HepG2 (cell line): ENCODE data around the gene LAMC3. TPM values are rescaled to one million over a fixed set of nuclear protein-coding genes. Genes with fewer than 3 reads are reported as not detected.

ENCODE experiments used
- ATRX ChIP-seq: sonication (generic); formaldehyde crosslinking; IDR thresholded peaks from 2 replicates; pipeline ENCODE4 v1.4.0; 2020; ENCODE audit warnings: missing genetic modification reagents, borderline replicate concordance
- FOXK1 ChIP-seq: sonication (generic); formaldehyde crosslinking; IDR thresholded peaks from 2 replicates; pipeline ENCODE4 v1.4.0; 2020; ENCODE audit warnings: low read depth, missing genetic modification reagents, borderline replicate concordance
- GABPB1 ChIP-seq: IDR thresholded peaks from 2 replicates; pipeline ENCODE4 v1.6.1; 2016; ENCODE audit warnings: mild to moderate bottlenecking, missing genetic modification reagents, moderate library complexity, missing compliant biosample characterization
- HOXA7 ChIP-seq: sonication (generic); formaldehyde crosslinking; IDR thresholded peaks from 2 replicates; pipeline ENCODE4 v1.8.1; 2022; ENCODE audit warnings: mild to moderate bottlenecking, missing genetic modification reagents, moderate library complexity
- IKZF1 ChIP-seq: fragments of 450-650 bp; IDR thresholded peaks from 2 replicates; pipeline ENCODE4 v1.7.1; 2016
- IRF2 ChIP-seq: IDR thresholded peaks from 2 replicates; pipeline ENCODE4 v1.6.1; 2018; ENCODE audit warnings: missing genetic modification reagents, missing compliant biosample characterization
- KLF9 ChIP-seq: IDR thresholded peaks from 2 replicates; pipeline ENCODE4 v1.6.1; 2016; ENCODE audit warnings: low read depth
- NCOA2 ChIP-seq: sonication (generic); formaldehyde crosslinking; IDR thresholded peaks from 2 replicates; pipeline ENCODE4 v1.8.0; 2022; ENCODE audit warnings: inconsistent platforms
- PCBP2 ChIP-seq: fragments of 200-400 bp; formaldehyde crosslinking; optimal IDR thresholded peaks from 2 replicates; pipeline ENCODE3; 2018; ENCODE audit warnings: low read length, low read depth; ENCODE audit not compliant: poor library complexity, severe bottlenecking
- ZMYM4 ChIP-seq: sonication (generic); formaldehyde crosslinking; IDR thresholded peaks from 2 replicates; pipeline ENCODE4 v1.8.1; 2023; ENCODE audit warnings: mild to moderate bottlenecking, missing genetic modification reagents
- ZNF12 ChIP-seq: sonication (generic); formaldehyde crosslinking; IDR thresholded peaks from 2 replicates; pipeline ENCODE4 v1.5.0; 2020; ENCODE audit warnings: missing genetic modification reagents
- ZNF333 ChIP-seq: sonication (generic); formaldehyde crosslinking; IDR thresholded peaks from 2 replicates; pipeline ENCODE4 v1.4.0; 2020; ENCODE audit warnings: mild to moderate bottlenecking, missing genetic modification reagents, borderline replicate concordance
- ZNF746 ChIP-seq: sonication (generic); formaldehyde crosslinking; IDR thresholded peaks from 2 replicates; pipeline ENCODE4 v1.8.0; 2022; ENCODE audit warnings: mild to moderate bottlenecking, missing genetic modification reagents
- polyA plus RNA-seq, 8 experiments: library from polyadenylated mRNA; depleted of rRNA in 3 of 8; stranded (reverse) in 7 of 8; unstranded in 1 of 8; fragments of >200 nt; fragmentation: Illumina TruSeq in 4 of 8; extraction: Trizol in 4 of 8; gene quantifications; 2 replicates each; pipeline versions ENCODE4 v1.2.1 to v1.2.3, GENCODE V29; 2011 to 2016; ENCODE audit warnings: low read depth in 4 of 8, missing spikeins in 1 of 8, mixed read lengths in 1 of 8; ENCODE audit not compliant: insufficient read depth in 1 of 8
- total RNA-seq, 5 experiments: library from RNA; depleted of rRNA; stranded (reverse); fragments of >200 nt; fragmentation: Illumina TruSeq; extraction: Trizol; gene quantifications; 2 replicates each; pipeline ENCODE4 v1.2.3, GENCODE V29; 2016; ENCODE audit warnings: low read depth in 1 of 5
- TF ChIP-seq, protein P1 (sequence below): sonication (generic); formaldehyde crosslinking; IDR thresholded peaks from 2 replicates; pipeline ENCODE4 v1.4.0; 2020; ENCODE audit warnings: mild to moderate bottlenecking, missing genetic modification reagents
- TF ChIP-seq, protein P2 (sequence below): sonication (generic); formaldehyde crosslinking; IDR thresholded peaks from 2 replicates; pipeline ENCODE4 v1.4.0; 2020; ENCODE audit warnings: mild to moderate bottlenecking, missing genetic modification reagents
- TF ChIP-seq, protein P3 (sequence below): sonication (generic); formaldehyde crosslinking; IDR thresholded peaks from 2 replicates; pipeline ENCODE4 v1.5.0; 2020; ENCODE audit warnings: mild to moderate bottlenecking, missing genetic modification reagents
- TF ChIP-seq, protein P4 (sequence below): sonication (generic); formaldehyde crosslinking; IDR thresholded peaks from 2 replicates; pipeline ENCODE4 v1.4.0; 2020; ENCODE audit warnings: missing genetic modification reagents
- TF ChIP-seq, protein P5 (sequence below): sonication (generic); formaldehyde crosslinking; IDR thresholded peaks from 2 replicates; pipeline ENCODE4 v1.5.0; 2020; ENCODE audit warnings: missing genetic modification reagents

Gene LAMC3
- total and polyA plus RNA-seq, 2 of the 13 experiments (the other 11 are each of a cell fraction or from before 2014, with no cell fraction given) = 0.07 to 0.57 TPM

DNA sequence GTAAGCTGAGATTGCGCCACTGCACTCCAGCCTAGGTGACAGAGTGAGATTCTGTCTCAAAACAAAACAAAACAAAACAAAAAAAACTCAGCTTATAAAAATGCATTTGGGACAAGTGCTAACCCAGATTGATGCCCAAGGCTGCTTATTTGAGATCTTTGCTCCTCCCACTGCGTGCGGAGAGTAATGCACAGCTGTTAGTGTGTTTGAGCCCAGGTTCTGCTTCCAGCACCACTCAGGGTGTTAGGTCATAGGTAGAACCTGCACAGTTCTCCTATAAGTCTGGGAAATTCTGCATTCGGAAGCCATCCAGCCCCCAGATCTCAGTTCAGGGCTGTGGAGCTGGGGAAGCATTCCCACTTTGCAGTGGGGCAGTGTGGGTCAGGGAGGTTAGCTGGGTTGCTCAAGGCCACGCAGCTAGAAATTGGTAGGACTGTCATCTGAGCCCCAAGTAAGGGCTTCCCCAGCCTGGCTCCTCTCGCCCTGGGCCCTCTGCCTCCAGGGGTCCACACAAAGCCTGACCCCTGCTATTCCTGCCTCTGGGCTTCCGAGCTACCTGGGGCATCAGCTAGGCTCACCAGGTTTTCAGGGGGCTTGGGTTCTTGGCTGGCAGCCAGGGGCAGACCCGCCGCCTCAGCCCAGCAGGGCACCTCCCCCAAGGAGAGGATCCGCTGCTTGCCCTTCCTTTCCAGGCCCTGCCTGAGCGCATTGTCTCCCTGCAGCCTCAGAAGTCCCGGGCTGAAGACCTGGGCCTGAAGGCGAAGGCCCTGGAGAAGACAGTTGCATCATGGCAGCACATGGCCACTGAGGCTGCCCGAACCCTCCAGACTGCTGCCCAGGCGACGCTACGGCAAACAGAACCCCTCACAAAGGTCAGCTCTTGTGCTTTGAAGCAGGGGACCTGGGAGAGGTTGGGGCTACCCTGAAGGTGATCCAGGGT is 69.7 kb downstream of the LAMC3 start (continued):
- no peak for TF ChIP-seq ZNF746 (CRISPR knock-in tag)
- TF ChIP-seq ZNF333 = no peak
- no peak for TF ChIP-seq KLF9 (CRISPR knock-in tag)
- no peak for TF ChIP-seq IRF2 (CRISPR knock-in tag)
- peak; percentile 37; the same call in 1 of the 2 replicates for TF ChIP-seq ZNF12 (CRISPR knock-in tag)
- TF ChIP-seq, protein P1, sequence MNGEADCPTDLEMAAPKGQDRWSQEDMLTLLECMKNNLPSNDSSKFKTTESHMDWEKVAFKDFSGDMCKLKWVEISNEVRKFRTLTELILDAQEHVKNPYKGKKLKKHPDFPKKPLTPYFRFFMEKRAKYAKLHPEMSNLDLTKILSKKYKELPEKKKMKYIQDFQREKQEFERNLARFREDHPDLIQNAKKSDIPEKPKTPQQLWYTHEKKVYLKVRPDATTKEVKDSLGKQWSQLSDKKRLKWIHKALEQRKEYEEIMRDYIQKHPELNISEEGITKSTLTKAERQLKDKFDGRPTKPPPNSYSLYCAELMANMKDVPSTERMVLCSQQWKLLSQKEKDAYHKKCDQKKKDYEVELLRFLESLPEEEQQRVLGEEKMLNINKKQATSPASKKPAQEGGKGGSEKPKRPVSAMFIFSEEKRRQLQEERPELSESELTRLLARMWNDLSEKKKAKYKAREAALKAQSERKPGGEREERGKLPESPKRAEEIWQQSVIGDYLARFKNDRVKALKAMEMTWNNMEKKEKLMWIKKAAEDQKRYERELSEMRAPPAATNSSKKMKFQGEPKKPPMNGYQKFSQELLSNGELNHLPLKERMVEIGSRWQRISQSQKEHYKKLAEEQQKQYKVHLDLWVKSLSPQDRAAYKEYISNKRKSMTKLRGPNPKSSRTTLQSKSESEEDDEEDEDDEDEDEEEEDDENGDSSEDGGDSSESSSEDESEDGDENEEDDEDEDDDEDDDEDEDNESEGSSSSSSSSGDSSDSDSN (CRISPR knock-in tag) = peak; percentile 44; the same call in 1 of the 2 replicates
- TF ChIP-seq IKZF1 = no peak
- TF ChIP-seq, protein P2, sequence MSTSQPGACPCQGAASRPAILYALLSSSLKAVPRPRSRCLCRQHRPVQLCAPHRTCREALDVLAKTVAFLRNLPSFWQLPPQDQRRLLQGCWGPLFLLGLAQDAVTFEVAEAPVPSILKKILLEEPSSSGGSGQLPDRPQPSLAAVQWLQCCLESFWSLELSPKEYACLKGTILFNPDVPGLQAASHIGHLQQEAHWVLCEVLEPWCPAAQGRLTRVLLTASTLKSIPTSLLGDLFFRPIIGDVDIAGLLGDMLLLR (CRISPR knock-in tag) = no peak
- TF ChIP-seq, protein P3, sequence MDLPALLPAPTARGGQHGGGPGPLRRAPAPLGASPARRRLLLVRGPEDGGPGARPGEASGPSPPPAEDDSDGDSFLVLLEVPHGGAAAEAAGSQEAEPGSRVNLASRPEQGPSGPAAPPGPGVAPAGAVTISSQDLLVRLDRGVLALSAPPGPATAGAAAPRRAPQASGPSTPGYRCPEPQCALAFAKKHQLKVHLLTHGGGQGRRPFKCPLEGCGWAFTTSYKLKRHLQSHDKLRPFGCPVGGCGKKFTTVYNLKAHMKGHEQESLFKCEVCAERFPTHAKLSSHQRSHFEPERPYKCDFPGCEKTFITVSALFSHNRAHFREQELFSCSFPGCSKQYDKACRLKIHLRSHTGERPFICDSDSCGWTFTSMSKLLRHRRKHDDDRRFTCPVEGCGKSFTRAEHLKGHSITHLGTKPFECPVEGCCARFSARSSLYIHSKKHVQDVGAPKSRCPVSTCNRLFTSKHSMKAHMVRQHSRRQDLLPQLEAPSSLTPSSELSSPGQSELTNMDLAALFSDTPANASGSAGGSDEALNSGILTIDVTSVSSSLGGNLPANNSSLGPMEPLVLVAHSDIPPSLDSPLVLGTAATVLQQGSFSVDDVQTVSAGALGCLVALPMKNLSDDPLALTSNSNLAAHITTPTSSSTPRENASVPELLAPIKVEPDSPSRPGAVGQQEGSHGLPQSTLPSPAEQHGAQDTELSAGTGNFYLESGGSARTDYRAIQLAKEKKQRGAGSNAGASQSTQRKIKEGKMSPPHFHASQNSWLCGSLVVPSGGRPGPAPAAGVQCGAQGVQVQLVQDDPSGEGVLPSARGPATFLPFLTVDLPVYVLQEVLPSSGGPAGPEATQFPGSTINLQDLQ (CRISPR knock-in tag) = no peak
- 0 out of 2 replicates have a peak, but pooled peaks have one; percentile 31 for TF ChIP-seq ZMYM4 (CRISPR knock-in tag)
- TF ChIP-seq NCOA2 (CRISPR knock-in tag) = peak; percentile 22; the same call in 1 of the 2 replicates
- TF ChIP-seq FOXK1 (CRISPR knock-in tag) = no peak
- TF ChIP-seq, protein P4, sequence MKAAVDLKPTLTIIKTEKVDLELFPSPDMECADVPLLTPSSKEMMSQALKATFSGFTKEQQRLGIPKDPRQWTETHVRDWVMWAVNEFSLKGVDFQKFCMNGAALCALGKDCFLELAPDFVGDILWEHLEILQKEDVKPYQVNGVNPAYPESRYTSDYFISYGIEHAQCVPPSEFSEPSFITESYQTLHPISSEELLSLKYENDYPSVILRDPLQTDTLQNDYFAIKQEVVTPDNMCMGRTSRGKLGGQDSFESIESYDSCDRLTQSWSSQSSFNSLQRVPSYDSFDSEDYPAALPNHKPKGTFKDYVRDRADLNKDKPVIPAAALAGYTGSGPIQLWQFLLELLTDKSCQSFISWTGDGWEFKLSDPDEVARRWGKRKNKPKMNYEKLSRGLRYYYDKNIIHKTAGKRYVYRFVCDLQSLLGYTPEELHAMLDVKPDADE (CRISPR knock-in tag) = 0 out of 2 replicates have a peak, but pooled peaks have one; percentile 18
- no peak for TF ChIP-seq PCBP2
- TF ChIP-seq GABPB1 (CRISPR knock-in tag) = peak; percentile 22; the same call in 1 of the 2 replicates
- TF ChIP-seq, protein P5, sequence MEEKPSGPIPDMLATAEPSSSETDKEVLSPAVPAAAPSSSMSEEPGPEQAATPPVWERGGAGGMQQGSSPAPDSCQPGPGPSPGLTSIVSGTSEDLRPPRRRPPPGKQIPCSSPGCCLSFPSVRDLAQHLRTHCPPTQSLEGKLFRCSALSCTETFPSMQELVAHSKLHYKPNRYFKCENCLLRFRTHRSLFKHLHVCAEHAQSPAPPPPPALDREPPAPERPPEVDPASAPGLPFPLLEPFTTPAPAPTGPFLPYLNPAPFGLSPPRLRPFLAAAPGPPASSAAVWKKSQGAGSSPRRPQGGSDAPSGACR (CRISPR knock-in tag) = no peak
- TF ChIP-seq ATRX (CRISPR knock-in tag) = no peak
- TF ChIP-seq HOXA7 (CRISPR knock-in tag) = no peak
